HG02938 (cell line): Measurements from ENCODE around the gene TBX6.
A peak's percentile ranks its signal among the peaks of the same experiment; 100 is the strongest.
"Not testable (repeated sequence)": the region's sequence is repeated elsewhere in the genome, so short reads cannot be mapped to it uniquely, and the experiment has no call there.

Source experiments
- ATAC-seq: cut with Tn5 transposase; IDR thresholded peaks from one replicate; pipeline ENCODE4 v1.9.1; 2021; ENCODE audit warnings: mild to moderate bottlenecking, moderate library complexity; ENCODE audit not compliant: unreplicated experiment

Gene TBX6

DNA sequence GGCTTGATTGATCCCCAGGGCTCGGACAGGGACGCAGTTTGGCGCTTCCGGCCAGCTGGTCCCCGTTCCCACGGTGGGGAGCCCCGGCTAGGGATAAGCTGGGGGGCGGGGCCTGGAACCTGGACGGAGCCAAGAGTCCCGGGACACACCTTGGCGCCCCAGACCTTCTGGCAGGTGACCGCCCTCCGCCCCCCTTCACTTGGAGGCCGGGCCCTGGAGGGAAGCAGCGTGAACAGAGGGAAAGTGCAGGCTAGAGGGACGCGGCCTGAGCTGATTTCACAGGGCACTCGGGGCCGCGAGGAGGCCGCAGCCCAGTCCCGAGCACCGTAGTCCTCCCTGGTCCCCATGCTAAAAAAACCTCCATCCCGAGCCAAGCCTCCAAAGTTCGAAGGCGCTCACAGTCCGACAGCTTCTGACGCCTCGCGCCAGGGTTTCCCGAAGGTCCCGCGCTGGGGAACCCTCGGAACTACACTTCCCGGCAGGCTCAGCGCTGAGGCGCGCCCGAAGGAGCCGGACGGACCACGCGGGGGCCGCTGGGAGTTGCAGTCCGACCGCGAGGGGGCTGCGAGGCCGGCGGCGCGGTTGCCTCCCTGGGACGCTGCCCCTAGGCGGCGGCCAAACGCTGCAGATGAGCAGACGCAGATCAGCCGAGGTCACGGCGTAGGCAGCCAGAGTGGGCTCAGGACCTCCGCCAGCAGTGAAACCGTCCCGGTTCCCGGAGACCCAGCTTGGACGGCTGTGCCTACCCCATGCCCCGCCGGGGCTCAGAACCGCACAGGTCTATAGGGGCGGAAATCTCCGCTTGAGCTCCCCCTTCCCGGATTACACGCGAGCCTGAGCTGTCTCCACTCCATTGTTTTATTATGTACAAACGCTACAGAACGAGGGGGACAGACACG lies at the start of gene TBX6:
Gene TBX6, minus strand, starts transcription at position 451 of the 899 bp plus-strand sequence. CDS start 731 bp downstream, outside the sequence.
- peak; percentile 58 for ATAC-seq

GRCh38 chr16:30139583-30140481 lies 48.1 kb upstream of the TBX6 start:
- no peak for ATAC-seq

DNA sequence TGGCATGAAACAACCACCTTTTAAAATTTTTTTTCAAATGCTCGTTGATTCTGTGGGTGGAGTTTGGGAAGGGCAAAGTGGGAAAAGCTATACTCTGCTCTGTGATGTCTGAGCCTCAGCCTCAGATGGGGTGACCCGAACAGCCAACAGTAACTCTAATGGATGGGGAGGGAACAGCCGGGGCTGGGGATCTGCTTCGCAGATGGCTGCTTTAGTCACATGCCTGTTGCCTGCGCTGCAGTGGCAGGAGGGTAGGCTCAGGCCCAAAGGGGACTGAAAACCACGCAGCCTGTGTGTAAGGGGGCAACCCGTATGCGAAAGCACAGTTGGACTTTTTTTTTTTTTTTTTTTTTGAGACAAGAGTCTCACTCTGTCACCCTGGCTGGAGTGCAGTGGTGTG lies 46.2 kb upstream of the TBX6 start:
- ATAC-seq = no peak

DNA sequence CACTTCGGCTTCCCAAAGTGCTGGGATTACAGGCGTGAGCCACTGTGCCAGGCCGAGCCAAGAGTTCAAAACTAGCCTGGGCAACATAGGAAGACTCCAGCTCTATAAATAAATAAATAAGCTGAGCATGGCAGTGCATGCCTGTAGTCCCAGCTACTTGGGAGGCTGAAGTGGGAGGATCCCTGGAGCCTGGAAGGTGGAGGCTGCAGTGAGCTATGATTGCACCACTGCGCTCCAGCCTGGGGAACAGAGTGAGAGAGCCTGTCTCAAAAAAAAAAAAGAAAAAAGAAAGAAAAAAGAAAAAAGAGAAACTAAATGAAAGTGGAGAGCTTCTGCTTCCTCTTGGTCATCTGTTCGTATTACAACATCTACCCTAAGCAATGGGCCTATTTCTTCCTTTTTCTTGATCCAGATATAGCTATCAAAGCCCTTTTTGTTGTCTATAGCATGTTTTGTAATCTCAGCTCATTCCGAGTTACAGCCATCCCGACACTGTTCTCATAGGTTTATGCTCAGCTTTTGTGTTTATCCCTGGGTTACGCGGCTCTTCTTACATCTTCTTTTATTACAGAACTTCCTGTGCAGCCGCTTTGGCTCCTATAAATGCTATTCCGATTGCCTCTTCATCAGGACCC lies 45.4 kb upstream of the TBX6 start:
- ATAC-seq = no peak

- ATAC-seq = no peak
Observed at GRCh38 chr16:30132591-30132990, 40.9 kb upstream of the TBX6 start.

GRCh38 chr16:30131869-30132475 lies 40.2 kb upstream of the TBX6 start:
- no peak for ATAC-seq

GRCh38 chr16:30127993-30128392 lies 36.3 kb upstream of the TBX6 start:
- no peak for ATAC-seq

DNA sequence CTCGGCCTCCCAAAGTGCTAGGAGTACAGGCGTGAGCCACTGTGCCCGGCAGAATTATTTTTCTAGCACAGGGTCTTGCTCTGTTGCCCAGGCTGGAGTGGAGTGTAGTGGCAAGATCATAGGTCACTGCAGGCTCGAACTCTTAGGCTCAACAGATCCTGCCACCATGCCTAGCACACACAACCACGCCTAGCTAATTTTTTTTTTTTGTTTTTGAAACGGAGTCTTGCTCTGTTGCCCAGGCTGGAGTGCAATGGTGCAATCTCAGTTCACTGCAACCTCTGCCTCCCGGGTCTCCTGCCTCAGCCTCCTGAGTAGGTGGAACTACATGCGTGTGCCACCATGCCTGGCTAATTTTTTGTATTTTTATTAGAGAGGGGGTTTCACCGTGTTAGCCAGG lies 34.0 kb upstream of the TBX6 start:
- ATAC-seq = not testable (repeated sequence)

- ATAC-seq = no peak
Observed at GRCh38 chr16:30124985-30125379, 33.3 kb upstream of the TBX6 start.

DNA sequence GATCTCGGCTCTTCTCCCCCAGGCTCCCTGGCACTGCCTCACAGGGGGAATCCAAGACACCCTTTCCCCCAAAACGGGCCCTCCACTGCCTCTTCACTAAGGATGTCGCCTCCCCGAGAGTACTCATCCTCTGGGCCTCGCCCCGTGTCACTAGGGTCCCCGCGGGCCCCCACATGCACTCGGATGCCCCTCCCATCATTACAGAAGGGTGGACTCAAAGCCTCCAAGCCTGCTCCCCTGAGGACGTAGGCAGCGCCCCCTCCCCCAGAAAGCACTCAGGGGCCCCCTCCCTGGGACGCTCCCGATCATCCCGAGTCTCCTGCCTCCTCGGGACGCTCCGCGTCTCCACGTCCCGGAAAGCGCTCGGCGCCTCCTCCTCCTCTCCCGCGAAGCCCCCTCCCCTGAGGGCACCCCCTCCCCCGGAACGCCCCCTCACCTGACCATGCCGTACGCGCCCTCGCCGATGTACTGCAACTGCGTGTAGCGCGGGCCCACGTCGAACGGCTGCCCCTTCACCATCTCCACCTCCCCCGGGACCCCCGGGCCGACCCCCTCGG lies 31.0 kb upstream of the TBX6 start:
- ATAC-seq = no peak

DNA sequence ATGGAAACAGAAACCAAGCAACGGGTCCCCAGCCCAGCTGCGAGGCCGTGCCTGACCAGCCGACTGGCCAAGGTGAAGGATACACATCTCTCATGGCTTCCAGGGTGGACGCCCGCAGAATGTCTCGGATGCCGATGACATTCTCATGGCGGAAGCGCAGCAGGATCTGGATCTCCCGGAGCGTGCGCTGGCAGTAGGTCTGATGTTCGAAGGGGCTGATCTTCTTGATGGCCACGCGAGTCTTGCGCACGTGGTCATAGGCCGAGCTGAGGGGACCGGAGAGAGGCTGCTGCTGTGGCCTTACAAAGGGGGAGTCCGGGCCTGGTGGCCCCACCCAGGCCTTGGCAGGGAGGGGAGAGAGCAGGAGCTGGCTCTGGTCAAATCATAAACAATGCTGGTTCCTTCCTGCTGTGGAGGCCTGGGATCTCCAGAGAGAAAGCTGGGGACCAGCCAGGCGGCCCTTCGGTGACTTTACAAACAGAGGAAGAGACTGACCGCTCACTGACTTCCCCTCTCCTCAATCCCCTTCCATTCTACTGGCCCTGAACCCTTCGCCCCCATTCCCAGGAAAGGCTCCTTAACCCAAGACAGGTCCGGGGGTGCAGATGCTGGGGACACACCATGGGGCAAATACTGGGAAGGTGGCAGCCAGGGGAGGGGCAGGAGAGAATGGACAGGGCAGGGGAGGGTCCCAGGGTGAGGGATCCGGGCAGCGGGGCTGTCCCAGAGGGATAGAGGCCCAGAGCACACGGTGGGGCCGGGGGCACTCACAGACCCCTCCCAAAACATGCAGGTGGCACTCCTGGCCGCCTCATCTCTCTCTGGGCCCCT lies 30.2 kb upstream of the TBX6 start:
- no peak for ATAC-seq

- no peak for ATAC-seq
Observed at GRCh38 chr16:30120340-30121105, 28.8 kb upstream of the TBX6 start.

GRCh38 chr16:30119428-30119827 lies 27.7 kb upstream of the TBX6 start:
- no peak for ATAC-seq

DNA sequence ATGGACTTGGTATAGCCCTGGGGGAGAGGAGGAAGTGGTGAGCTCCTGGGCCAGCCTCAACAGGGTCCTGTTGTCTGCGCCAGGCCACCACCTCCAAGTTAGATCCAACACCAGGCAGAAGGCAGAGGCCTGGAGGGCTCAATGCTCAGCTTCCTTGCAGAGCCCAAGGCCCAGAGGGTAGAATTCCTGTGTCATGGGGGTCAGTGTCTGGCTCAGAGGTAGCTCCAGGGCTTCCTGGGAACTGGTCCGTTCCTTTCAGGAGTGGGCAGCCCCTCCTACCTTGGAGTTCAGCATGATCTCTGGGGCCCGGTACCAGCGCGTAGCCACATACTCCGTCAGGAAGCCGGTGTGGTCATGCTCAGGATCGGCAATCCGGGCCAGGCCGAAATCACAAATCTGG lies 26.0 kb upstream of the TBX6 start:
- ATAC-seq = no peak

GRCh38 chr16:30116291-30117207 lies 24.8 kb upstream of the TBX6 start:
- no peak for ATAC-seq

DNA sequence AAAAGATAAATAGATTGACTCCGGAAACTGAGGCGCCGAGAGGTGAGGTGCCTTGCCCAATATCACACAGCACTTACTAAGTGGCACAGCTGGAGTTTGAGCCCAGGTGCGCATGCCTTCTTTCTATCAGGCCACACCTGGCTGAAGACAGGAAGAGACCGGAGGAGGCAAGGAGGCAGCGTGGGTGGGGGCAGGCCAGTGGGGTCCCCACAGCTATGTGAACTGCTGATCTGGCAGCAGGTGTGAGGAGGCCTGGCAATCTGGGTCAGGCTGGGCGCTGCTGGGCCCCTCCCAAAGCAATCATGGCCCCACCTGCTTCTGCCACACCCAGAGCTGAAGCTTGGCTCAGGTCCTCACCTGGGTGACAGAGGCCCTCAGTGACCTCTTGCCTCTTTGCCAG lies 23.5 kb upstream of the TBX6 start:
- no peak for ATAC-seq

GRCh38 chr16:30114833-30115232 lies 23.1 kb upstream of the TBX6 start:
- ATAC-seq = not testable (repeated sequence)

DNA sequence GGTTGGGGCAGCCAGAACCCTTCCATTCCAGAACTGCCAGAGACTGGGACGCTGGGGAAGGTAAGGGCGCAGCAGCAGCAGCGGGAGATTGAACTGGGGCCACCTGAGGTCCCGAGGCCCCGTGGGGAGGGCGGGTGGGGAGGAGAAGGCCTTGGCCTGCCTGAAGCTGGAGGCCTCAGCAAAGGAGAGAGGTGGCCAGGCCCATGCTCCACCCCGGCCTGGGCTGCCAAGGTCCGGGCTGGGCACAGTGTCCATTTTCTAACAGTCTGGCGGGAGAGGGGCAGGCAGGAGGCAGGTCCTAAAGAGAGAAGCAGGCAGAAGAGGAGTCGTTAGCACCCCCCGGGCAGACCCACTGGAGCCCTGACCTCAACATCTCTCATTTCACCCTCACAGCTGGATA lies 22.7 kb upstream of the TBX6 start:
- no peak for ATAC-seq
